HG03439 (cell line): ENCODE measurements around the gene CFAP97D2.
"Not testable (repeated sequence)": the region's sequence is repeated elsewhere in the genome, so short reads cannot be mapped to it uniquely, and the experiment has no call there.

Experiments used
- ATAC-seq: cut with Tn5 transposase; IDR thresholded peaks from one replicate; pipeline ENCODE4 v1.9.1; 2021; ENCODE audit warnings: mild to moderate bottlenecking, moderate library complexity; ENCODE audit not compliant: unreplicated experiment

Gene CFAP97D2

DNA sequence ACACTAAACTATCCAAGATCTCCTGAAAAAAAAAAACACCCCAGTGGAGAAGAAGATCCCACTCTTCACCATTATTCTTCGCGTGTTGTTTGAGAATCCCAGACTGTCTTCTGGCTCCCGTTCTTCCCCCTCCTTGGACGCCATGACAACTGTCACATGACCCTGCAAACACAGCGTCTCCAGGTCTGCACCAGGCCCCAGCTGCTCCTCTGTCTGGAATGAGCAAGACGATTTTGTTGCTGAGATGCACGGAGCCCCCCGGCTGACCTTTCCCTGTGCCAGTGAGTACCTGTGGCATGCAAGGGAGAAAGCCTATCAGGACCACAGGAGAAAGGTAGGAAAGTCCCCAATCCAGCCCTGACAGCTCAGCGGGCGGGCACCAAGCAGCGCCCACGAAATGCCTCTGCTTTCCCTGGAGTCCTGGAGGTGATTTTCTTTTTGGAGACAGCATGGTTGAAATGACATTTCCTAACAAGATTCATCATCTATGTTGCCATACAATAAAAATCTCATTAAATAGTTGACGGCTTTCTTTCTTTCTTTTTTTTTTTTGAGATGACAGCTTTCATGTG, at the start of gene CFAP97D2:
Gene CFAP97D2, plus strand, starts transcription at position 171 of the 572 bp plus-strand sequence. Its CDS starts 74 bp downstream, at position 245.
- no peak for ATAC-seq

DNA sequence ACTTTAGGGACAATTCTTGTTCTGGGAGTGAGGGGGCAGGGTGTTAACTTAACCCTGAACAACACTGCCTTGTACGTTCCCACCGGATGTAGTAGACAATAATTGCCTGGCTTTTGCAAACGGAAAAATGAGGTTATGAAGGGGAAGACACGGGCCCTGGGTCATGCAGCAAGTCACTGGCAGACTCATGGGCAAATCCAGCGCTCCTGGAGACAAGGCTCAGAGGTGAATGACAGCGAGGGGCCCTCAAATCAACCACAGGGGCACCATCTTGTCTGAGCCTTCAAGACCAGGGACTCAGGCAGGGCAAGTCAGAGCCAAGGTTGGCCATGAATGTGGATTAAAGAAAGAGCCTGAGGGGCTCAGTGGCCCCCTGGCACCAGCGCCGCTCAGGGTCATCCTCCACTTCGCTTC, 49.4 kb upstream of the CFAP97D2 start:
- ATAC-seq, result no peak

DNA sequence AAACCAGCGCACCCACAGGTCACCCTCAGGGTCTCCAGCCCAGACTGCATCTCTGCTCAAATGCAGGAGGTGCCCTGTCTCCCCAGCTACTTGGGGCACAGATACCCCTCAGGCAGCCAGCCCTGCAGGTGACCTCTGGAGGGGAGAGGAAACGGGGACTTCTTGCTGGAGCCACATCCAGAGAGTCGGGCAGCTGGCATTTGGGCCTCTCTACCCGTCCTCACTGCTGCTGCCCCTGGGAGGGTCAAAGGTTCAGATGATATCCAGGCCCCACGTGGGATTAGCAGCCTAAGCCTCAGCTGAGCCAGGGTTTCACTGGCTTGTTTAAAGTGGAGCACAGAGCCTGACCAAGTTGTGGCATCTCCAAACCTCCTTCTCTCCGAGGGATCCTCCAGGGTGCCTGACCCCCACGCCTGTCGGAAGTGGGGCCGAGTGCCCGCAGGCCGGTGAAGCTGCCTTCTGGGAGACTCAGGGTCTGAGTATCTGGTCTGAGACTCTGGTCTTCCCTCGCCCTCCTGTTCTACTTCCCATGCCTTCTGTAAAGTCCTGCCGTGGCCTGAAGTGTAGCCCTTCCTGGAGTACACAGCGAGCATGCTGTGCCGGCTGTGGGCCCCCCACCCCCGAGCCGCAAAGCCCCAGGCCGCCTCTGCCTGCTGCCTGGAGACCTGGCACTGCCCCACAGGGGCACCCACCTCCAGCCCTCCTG, 48.8 kb upstream of the CFAP97D2 start:
- ATAC-seq, result no peak

DNA sequence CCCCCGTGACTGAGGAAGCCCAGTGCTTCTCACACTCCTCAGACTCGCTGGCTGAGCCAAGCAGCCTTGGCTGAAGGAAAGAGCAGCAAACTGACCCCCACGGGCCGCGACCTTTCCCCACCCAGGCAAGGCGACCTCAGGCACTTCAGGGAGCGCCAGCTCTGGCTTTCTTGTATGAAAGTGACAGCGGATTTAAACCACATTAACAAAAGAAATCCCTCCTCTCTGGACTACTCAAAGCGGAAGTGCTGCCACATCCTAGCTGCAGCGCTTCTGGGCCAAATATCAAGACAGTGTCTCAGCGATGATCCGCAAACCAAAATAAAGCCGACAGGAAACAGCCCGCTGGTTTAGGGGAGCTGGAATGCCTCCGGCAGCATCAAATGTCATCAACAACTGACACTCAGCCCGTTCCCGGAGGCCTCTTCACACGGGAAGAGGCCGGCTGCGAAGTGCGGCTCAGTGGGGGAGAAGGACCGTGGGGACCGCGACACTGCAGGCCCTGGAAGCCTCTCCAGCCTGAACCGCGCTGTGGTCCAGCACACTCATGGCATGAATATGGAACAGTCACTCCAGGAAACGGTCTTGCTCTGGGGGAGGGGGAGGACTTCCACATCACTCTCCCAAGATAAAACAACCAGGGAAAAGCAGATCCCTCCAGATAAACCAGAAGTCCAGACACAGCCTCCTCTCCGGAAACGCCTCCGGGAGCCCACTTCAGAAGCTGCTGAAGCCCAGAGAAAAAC, 48.0 kb upstream of the CFAP97D2 start:
- no peak for ATAC-seq

DNA sequence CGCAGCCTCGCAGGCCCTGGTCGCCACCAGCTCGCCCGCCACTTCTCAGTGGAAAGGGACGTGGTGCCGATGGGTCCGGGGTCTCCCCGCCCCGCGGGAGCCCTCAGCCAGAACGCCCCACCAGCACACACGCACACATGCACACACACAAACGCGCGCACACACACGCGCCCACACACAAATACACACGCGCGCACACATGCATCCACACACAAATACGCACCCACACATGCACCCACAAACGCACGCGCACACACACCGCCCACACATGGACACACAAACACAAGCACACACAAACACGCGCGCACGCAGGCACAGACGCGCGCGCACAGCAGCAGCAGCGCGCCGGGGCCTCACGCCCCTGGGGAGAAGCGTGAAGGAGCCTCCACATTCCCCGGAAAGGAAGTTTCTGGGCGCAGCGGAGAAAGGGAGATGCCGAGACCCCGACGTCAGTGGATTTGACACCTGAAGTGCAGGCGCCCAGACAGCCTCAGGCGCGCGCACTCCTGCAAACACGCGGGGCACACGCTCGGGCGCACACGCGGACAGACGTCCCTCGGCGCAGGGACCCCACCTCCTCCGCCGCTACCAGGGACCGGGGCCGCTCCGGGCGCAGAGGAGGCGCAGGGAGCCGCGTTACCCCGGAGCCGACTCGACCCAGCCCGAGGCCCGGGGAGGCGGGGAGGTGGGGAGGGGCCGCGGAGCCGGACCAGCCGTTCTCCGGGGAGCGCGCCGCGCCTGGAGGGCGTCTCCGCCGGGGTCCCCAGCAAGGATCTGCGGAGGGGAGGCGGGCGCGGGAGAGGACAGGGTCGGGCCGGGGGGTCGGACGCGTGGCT, 47.3 kb upstream of the CFAP97D2 start:
- peak; percentile 8 for ATAC-seq

DNA sequence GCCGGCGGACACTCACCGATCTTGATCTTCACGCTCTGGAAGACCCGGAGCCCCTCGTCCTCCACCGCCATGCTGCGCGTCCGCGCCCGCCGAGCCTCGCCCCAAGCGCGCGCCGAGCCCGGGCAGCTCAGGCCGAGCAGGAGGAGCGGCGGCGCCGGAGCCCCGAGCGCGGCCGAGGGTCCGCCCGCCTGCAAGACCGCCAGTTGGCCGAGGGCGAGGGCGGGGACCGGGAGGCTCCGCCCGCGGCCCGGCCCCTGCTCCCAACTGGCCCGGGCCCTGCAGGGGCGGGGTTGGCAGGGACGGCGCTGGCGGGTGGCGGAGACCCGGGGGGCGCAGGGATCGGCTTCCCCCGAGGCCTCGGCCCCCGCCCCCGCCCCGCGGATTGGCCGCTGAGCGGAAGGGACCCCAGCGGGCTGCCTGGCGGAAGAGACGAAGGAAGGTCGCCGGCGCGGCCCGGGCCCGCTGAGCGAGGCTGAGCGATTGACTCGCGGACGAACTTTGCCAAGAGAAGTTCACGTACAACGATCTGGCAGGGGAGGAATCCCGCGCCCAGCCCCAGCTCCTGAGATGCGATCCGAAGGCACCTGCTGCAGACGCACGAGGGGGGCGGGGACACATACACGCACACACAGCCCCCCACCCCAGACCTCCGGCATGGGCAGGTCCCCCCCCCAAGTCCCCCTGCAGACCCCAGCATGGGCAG, 46.5 kb upstream of the CFAP97D2 start, which contains the start of gene RASA3:
Gene RASA3, minus strand, starts transcription at position 205 of the 703 bp plus-strand sequence. Its CDS starts 134 bp downstream, at position 71.
- ATAC-seq, result peak; percentile 56

DNA sequence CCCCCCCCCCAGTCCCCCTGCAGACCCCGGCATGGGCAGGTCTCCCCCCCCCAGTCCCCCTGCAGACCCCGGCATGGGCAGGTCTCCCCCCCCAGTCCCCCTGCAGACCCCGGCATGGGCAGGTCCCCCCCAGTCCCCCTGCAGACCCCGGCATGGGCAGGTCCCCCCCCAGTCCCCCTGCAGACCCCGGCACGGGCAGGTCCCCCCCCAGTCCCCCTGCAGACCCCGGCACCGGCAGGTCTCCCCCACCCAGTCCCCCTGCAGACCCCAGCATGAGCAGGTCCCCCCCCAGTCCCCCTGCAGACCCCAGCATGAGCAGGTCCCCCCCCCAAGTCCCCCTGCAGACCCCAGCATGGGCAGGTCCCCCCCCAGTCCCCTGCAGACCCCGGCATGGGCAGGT, 45.9 kb upstream of the CFAP97D2 start:
- not testable (repeated sequence) for ATAC-seq

DNA sequence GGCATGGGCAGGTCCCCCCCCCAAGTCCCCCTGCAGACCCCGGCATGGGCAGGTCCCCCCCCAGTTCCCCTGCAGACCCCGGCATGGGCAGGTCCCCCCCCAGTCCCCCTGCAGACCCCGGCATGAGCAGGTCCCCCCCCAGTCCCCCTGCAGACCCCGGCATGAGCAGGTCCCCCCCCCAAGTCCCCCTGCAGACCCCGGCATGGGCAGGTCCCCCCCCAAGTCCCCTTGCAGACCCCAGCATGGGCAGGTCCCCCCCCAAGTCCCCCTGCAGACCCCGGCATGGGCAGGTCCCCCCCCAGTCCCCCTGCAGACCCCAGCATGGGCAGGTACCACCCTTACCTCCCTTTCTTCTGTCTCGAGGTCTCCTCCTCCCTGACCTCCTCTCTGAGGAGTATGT, 45.5 kb upstream of the CFAP97D2 start:
- not testable (repeated sequence) for ATAC-seq

DNA sequence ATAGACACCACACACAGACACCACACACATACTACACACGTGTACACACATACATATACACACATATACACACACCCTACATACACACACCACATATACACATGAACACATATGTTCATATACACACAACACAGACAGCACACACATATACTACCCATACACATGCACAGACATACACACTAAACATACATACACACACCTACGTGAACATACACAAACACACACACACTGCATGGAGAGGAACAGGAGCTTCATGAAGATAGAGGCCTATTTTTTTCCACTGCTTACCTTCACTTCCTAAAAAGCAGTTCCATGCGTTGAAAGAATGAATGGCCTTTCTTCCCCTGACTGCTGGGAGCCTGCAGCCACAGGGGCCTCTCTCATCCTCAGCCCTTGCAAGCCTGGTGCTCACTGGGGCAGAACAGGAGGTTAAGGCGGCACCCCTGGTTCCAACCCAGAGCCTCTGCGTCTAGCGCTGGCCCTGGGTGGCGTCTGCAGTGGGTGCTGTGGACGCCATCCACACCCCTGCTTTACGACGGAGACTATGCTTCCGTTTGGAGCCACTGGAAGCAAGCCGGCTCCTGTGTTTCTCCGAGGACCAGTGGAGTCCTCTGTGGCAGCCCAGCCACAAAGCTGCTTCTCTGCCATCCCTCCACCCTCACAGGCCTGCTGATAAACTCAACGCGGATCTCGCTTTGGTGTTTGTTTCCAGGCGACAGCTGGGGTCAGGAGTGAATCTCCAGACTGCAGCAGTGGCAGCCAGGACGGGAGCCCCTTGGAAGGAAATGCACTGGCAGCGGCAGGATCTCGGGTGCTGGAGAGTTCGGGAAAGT, 44.7 kb upstream of the CFAP97D2 start:
- ATAC-seq, result no peak

DNA sequence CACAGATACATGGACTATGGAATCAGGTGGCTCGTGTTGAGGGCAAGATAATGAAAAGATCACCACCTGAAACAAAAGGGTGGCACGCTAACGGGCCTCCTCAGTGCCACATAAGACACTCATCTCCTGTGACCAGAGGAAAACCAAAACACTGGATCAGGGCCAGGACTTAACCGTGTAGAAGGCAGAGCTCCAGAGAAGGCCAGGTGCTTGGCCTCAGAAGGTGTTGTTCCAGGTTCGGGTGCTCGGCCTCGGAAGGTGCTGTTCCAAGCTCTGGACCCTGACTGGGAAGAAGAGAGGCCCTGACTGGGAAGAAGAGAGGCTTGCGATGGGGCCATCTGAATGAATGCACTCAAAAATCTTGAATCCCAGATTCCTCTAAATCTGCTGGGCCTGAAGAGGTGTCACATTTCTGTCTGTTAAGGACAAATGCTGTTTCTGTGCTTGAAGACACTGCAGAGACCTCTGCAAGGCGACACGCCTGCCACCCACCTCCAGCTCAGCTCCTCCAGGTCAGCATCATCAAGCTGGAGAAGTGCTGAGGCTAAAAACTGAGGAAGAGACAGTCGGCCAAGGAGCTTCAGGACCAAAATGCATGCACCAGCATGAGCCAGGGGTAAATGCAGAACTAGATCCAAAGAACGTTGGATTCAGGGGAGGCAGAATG, 44.0 kb upstream of the CFAP97D2 start:
- ATAC-seq, result no peak

DNA sequence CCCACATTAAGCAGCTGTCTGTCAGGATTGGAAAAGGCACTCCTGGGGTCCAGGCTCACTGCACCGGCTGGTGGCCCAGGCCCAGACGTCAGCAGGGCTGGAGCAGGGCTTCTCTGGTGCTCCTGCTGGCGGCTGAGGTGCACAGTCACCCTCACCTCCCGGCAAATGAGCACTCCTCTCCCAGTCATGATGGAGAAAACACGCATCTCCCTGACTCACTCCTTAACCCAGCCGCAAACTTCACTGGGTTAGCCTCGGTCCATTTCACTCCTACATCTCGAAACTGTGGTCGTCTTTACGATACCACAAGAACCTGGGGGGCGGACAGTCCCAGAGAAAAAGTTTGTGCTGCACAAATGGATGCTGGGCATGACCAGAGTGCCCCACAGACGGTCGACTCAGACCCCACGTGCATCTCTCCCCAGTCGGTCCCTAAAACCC, 43.3 kb upstream of the CFAP97D2 start:
- no peak for ATAC-seq

DNA sequence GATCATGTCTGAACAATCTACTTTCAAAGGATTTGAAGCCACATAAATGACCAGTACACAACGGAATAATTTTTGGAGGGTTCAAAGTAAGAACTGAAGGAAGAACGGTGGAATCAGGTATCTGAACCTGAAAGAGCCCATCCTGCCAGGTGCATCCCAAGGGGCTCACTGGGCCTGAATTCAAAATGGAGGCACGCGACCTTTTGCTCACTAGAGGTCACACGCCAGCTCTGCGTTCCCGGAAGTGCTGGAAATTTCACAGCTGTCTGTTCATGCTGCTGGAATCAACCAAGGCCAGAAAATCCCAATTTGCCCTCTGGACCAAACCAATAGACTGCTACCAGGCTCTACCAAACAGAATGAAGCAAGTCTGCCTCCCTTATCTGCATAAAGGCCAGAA, 42.5 kb upstream of the CFAP97D2 start:
- ATAC-seq, result no peak

DNA sequence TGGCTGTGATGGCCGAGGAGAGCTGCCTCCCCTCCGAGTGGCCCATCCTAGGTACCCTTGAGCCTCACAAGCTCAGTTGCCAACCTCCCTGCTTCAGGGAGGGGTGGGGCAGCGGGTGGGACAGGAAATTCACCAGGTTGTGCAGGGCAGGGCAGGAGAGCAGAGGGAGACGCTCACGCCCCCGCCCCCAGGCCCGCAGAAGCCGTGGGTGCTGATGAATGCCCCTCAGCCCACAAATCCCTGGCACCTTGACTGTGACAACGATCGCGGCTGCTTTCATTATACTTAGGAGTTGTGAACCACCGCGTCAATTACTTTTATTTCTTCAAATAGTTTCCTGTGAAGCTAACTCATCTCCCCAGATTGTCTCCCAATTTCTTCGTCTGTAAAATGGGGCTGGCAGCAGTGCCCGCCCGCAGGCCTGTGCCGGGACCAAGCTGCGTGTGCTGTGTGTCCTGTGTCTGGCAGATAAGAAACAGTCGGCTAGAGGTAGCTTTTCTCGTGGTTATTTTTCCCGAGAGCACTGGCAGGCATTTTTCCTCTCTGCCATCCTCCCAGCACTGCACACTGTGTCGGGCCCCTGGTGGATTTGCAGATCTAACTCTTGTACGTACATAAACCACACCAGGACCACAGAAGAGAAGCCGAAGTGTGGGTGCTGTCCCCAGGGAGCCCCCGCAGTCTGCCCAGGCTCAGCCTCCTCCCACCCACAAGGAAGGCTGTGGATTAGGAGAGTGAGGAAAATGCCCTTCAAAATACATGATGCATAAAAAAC, 38.7 kb upstream of the CFAP97D2 start:
- no peak for ATAC-seq

DNA sequence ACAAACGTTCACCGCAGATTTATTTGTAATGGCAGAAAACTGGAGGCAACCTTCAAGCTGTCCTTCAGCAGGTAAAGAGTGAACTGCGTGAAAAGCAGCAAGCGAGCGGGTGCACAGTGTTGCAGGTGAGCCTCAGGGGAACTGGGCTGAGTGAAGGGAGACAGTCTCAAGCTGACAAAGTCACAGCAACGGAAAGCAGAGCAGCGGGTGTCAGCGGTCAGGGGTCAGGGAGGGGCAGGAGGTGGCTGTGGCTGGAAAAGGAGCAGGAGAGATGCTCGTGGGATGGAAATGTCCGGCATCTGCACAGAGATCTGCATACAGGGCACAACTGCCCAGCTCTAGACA, 38.2 kb upstream of the CFAP97D2 start:
- no peak for ATAC-seq

DNA sequence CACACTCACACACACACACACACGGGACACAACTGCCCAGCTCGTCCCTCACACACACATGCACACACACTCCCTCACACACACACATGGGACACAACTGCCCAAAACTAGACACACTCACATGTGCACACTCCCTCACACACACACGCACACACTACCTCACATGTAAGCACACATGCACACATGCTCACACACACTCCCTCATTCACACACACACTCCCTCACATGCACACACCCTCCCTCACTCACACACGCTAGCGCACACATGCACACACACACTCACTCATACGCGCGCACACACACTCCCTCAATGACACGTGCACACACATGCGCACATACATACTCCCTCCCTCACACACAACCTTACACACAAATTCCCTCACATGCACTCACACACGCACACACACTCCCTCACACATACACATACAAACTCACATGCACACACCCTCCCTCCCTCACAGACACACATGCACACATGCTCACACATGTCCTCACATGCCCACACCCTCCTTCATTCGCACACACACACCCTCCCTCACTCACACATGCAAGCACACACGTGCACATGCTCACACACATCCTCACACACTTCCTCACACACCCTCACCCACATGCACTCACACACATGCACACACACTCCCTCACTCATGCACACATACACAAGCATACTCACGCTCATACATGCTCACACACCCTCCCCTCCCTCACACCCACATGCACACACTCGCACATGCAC, 37.6 kb upstream of the CFAP97D2 start:
- no peak for ATAC-seq

DNA sequence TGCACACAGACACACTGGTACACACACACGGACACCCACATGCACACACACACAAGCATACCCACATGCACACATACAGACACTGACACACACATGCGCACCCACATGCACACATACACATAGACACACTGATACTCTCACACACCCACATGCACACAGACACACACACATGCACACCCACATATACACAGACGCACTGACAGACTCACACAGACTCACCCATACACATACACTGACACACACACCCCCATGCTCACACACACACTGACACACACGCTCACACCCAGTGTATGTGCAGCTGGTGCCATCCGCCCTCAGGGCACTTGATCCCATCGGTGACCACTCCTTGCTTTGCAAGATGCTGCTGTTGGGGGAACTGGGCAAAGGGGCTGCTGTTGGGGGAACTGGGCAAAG, 36.9 kb upstream of the CFAP97D2 start:
- no peak for ATAC-seq

DNA sequence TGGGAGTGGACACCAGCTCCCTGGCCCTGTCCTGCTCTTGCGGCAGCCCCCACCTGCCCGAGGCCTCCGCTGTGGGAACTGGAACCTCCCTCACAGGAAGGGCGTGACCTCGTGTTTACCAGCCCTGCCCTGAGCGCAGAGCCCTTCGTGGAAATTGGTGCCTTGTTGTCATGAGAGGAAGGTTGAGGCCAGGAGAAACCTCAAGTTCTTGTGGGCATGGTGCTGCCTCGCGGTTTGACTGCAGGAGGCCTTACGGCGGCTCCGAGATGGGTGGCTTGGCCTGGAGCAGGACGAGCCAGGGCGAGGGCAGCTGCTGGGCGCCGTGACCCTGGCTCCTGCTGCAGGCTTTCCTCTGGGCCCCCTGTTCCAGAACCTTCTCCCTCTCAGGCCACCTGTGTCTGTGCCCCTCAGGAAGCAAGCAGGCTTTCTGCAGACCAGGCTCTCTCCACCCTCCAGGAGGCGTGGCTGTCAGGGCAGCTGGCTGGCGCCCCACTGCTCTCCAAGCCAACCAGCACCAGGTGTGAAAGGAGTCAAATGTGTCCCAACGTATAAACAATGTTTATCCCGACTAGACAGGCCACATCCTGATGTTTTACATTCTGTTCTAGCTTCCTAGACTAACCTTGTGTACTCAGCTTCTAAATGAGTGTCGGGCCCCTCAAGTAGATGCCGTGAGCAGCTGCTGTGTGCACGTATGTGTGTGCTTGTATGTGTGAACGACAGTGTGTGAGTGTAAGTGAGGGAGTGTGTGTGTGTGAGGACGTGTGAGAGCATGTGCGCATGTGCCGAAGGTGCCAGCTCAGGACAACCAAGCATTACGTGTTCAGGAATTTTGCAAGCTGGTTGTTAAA, 36.2 kb upstream of the CFAP97D2 start:
- no peak for ATAC-seq
